H1 (cell line): ENCODE data around the gene CACNB4. TPM values are rescaled to one million over a fixed set of nuclear protein-coding genes. Genes with fewer than 3 reads are reported as not detected.

ENCODE experiments used
- CTCF ChIA-PET: fragments of 300-600 bp; sonication (Branson Sonifier 250); formaldehyde crosslinking; loops from one replicate; lab custom pipeline; 2021; ENCODE audit not compliant: partially characterized antibody; lab: Charles Lee
- POLR2A ChIA-PET: fragments of 300-600 bp; sonication (Branson Sonifier 250); formaldehyde crosslinking; loops from one replicate; lab custom pipeline; 2021; ENCODE audit warnings: inconsistent platforms; ENCODE audit not compliant: partially characterized antibody; lab: Charles Lee
- DNase-seq, 2 experiments: peaks; one replicate each; pipeline versions ENCODE4 v3.0.0 to v3.0.0-alpha.2; 2010 to 2022; ENCODE audit warnings: low spot score in 2 of 2, low read depth in 1 of 2, mixed read lengths in 1 of 2
- FAIRE-seq: peaks from 2 replicates; lab custom pipeline; 2011; peaks lifted over from hg19 to GRCh38; lab: Jason Lieb, UNC
- H2AFZ ChIP-seq: 2 replicates; pipeline ENCODE4 v1.8.1; 2012; ENCODE audit warnings: low read length, inconsistent platforms
- H2AK5ac ChIP-seq: 2 replicates; pipeline ENCODE4 v1.6.1; 2013; ENCODE audit warnings: low read depth, low read length
- H2BK120ac ChIP-seq: replicated peaks from 2 replicates; pipeline ENCODE3; 2013; ENCODE audit warnings: low read depth, low read length, inconsistent platforms
- H2BK12ac ChIP-seq: 2 replicates; pipeline ENCODE4 v1.6.1; 2013; ENCODE audit warnings: low read depth, low read length
- H2BK15ac ChIP-seq: 2 replicates; pipeline ENCODE4 v1.6.1; 2013; ENCODE audit warnings: low read length
- H2BK20ac ChIP-seq: 2 replicates; pipeline ENCODE4 v1.6.1; 2013; ENCODE audit warnings: low read length
- H2BK5ac ChIP-seq: 2 replicates; pipeline ENCODE4 v1.6.1; 2013; ENCODE audit warnings: low read depth, low read length
- H3K14ac ChIP-seq: 2 replicates; pipeline ENCODE4 v1.6.1; 2013; ENCODE audit warnings: inconsistent platforms; ENCODE audit not compliant: insufficient read length
- H3K18ac ChIP-seq: 2 replicates; pipeline ENCODE4 v1.6.1; 2013; ENCODE audit warnings: low read length; ENCODE audit errors: extremely low read depth
- H3K23ac ChIP-seq: 2 replicates; pipeline ENCODE4 v1.6.1; 2013; ENCODE audit warnings: inconsistent platforms; ENCODE audit not compliant: insufficient read length
- H3K23me2 ChIP-seq: 2 replicates; pipeline ENCODE4 v1.6.1; 2013; ENCODE audit warnings: low read depth, low read length
- H3K27ac ChIP-seq: 2 replicates; pipeline ENCODE4 v1.6.1; 2011; ENCODE audit warnings: low read depth, low read length, inconsistent platforms
- H3K27me3 ChIP-seq, 4 experiments: replicated peaks in 1 of 4; 1 replicate in 1 of 4; 2 replicates in 3 of 4; pipeline versions ENCODE4 v1.6.1 to v1.8.1; 2011 to 2013; ENCODE audit warnings: low read length in 3 of 4, mild to moderate bottlenecking in 3 of 4, inconsistent platforms in 2 of 4, mixed read lengths in 2 of 4, moderate library complexity in 1 of 4; ENCODE audit not compliant: control insufficient read depth in 3 of 4, insufficient read depth in 3 of 4; ENCODE audit errors: extremely low read depth in 1 of 4
- H3K36me3 ChIP-seq, 4 experiments: 2 replicates each; pipeline versions ENCODE4 v1.6.1 to v1.8.1; 2011 to 2013; ENCODE audit warnings: mild to moderate bottlenecking in 4 of 4, low read length in 3 of 4, moderate library complexity in 2 of 4, control low read depth in 1 of 4, inconsistent platforms in 1 of 4; ENCODE audit not compliant: insufficient read depth in 4 of 4, control insufficient read depth in 2 of 4
- H3K4ac ChIP-seq: replicated peaks from 2 replicates; pipeline ENCODE3; 2013; ENCODE audit warnings: low read length, low read depth, mixed read lengths, inconsistent platforms; ENCODE audit not compliant: insufficient read length
- H3K4me1 ChIP-seq, 4 experiments: replicated peaks in 1 of 4; 1 replicate in 1 of 4; 2 replicates in 3 of 4; pipeline versions ENCODE4 v1.6.1 to v1.8.1; 2011 to 2013; ENCODE audit warnings: low read length in 3 of 4, inconsistent platforms in 2 of 4, mixed read lengths in 1 of 4; ENCODE audit not compliant: insufficient read depth in 4 of 4, control insufficient read depth in 3 of 4
- H3K4me2 ChIP-seq, 2 experiments: 2 replicates each; pipeline versions ENCODE4 v1.6.1 to v1.8.1; 2011 to 2013; ENCODE audit warnings: low read depth in 2 of 2, low read length in 2 of 2, control low read depth in 1 of 2, inconsistent platforms in 1 of 2, mild to moderate bottlenecking in 1 of 2; ENCODE audit not compliant: insufficient read depth in 1 of 2
- H3K4me3 ChIP-seq, 4 experiments: fragments of 200-600, 300-600 bp in 1 of 4; sonication (generic), shearing (Covaris generic), sonication (Bioruptor Twin) in 1 of 4; 2 replicates each; pipeline versions ENCODE4 v1.5.1 to v1.8.1; 2011 to 2016; ENCODE audit warnings: low read length in 4 of 4, low read depth in 3 of 4, control low read depth in 2 of 4, inconsistent platforms in 2 of 4, mild to moderate bottlenecking in 2 of 4, mixed read lengths in 1 of 4, moderate library complexity in 1 of 4; ENCODE audit not compliant: insufficient read depth in 2 of 4; ENCODE audit errors: extremely low read depth in 1 of 4
- H3K56ac ChIP-seq: replicated peaks from 2 replicates; pipeline ENCODE3; 2013; ENCODE audit warnings: low read depth, mild to moderate bottlenecking, mixed read lengths, low read length, inconsistent platforms; ENCODE audit not compliant: insufficient read length
- H3K79me1 ChIP-seq: 2 replicates; pipeline ENCODE4 v1.6.1; 2013; ENCODE audit warnings: low read depth, low read length, control low read depth
- H3K79me2 ChIP-seq, 2 experiments: 2 replicates each; pipeline versions ENCODE4 v1.6.1 to v1.8.1; 2012 to 2013; ENCODE audit warnings: low read length in 2 of 2, mild to moderate bottlenecking in 2 of 2, inconsistent platforms in 1 of 2; ENCODE audit not compliant: insufficient read depth in 2 of 2, control insufficient read depth in 1 of 2
- H3K9ac ChIP-seq, 4 experiments: replicated peaks in 1 of 4; 1 replicate in 1 of 4; 2 replicates in 3 of 4; pipeline versions ENCODE4 v1.6.1 to v1.8.1; 2011 to 2013; ENCODE audit warnings: low read depth in 3 of 4, low read length in 3 of 4, control low read depth in 2 of 4, mild to moderate bottlenecking in 2 of 4, moderate library complexity in 2 of 4, inconsistent platforms in 1 of 4; ENCODE audit errors: extremely low read depth in 1 of 4
- H3K9me3 ChIP-seq, 2 experiments: 2 replicates each; pipeline versions ENCODE4 v1.6.1 to v1.8.1; 2012 to 2013; ENCODE audit warnings: mild to moderate bottlenecking in 2 of 2, moderate library complexity in 2 of 2, control low read depth in 1 of 2, inconsistent platforms in 1 of 2, low read depth in 1 of 2, low read length in 1 of 2, mixed read lengths in 1 of 2; ENCODE audit not compliant: insufficient read depth in 2 of 2
- H4K20me1 ChIP-seq, 2 experiments: replicated peaks in 1 of 2; 2 replicates each; pipeline versions ENCODE3 to v1.8.1; 2011 to 2013; ENCODE audit warnings: inconsistent platforms in 2 of 2, low read length in 2 of 2, mild to moderate bottlenecking in 1 of 2; ENCODE audit not compliant: insufficient read depth in 2 of 2, control insufficient read depth in 1 of 2
- H4K5ac ChIP-seq: 2 replicates; pipeline ENCODE4 v1.6.1; 2013; ENCODE audit warnings: low read length, low read depth, mixed read lengths, inconsistent platforms; ENCODE audit not compliant: insufficient read length
- H4K8ac ChIP-seq: 2 replicates; pipeline ENCODE4 v1.8.0; 2013; ENCODE audit warnings: mild to moderate bottlenecking, moderate library complexity, low read length, inconsistent platforms; ENCODE audit not compliant: insufficient read depth; ENCODE audit errors: extremely low read depth
- H4K91ac ChIP-seq: replicated peaks from 2 replicates; pipeline ENCODE3; 2013; ENCODE audit warnings: low read length, mixed read lengths, inconsistent platforms; ENCODE audit not compliant: insufficient read length
- CHD1 ChIP-seq: IDR thresholded peaks from 2 replicates; pipeline ENCODE4 v1.6.1; 2012; ENCODE audit warnings: low read depth, low read length, improper control_type of control experiment
- EGR1 ChIP-seq: IDR thresholded peaks from 2 replicates; pipeline ENCODE4 v1.6.1; 2011; ENCODE audit warnings: low read depth, low read length, borderline replicate concordance
- POU5F1 ChIP-seq: IDR thresholded peaks from 2 replicates; pipeline ENCODE4 v1.6.1; 2011; ENCODE audit warnings: low read depth, mild to moderate bottlenecking, low read length, moderate library complexity
- WGBS, 2 experiments: shearing (Covaris generic) in 1 of 2; methylation state at CpG; one replicate each; pipeline versions ENCODE4 v1.1.6 to v1.1.7; 2013 to 2015; ENCODE audit warnings: low lambda C conversion rate in 2 of 2, mixed read lengths in 2 of 2, inconsistent platforms in 1 of 2, low coverage in 1 of 2, missing lambda C conversion rate in 1 of 2; ENCODE audit not compliant: insufficient replicate concordance in 2 of 2, insufficient coverage in 1 of 2, insufficient read length in 1 of 2; ENCODE audit errors: extremely low coverage in 1 of 2, missing lambda C conversion rate in 1 of 2; 5-methylcytosine and 5-hydroxymethylcytosine counted together
- polyA plus RNA-seq, 7 experiments: library from polyadenylated mRNA; depleted of rRNA in 3 of 7; stranded (reverse) in 5 of 7; unstranded in 2 of 7; fragments of >200 nt in 5 of 7; fragments of 200-250 nt in 2 of 7; gene quantifications; 1 replicate in 5 of 7; 2 replicates in 1 of 7; 4 replicates in 1 of 7; pipeline versions ENCODE4 v1.2.1 to v1.2.3, GENCODE V29; 2011 to 2013; ENCODE audit warnings: missing spikeins in 2 of 7, mixed read lengths in 2 of 7
- total RNA-seq: library from RNA; stranded (reverse); fragmentation: NEBNext Ultra II Directional; extraction: Animal tissue kit (Norgen Biotek cat#: 25700); gene quantifications from 2 replicates; pipeline ENCODE4 v1.2.1, GENCODE V29; 2021

Gene CACNB4
- total and polyA plus RNA-seq, 2 of the 8 experiments (the other 6 are each of a cell fraction or from before 2014, with no cell fraction given) = 2.0 to 4.0 TPM

GRCh38 chr2:151855111-151855510 is 243.7 kb downstream of the CACNB4 start:
- Histone ChIP-seq H4K91ac (no peak overlapping the region), H2BK120ac (no peak overlapping the region), H3K36me3 (no peaks in the 10 kb centered on the region), H2AFZ (no peak overlapping the region), H3K14ac (no peak overlapping the region), H3K4ac (no peak overlapping the region), H3K56ac (no peak overlapping the region), H2AK5ac (no peak overlapping the region), H3K23me2 (no peaks in the 10 kb centered on the region), H3K23ac (no peak overlapping the region), H3K9me3 (no peaks in the 10 kb centered on the region), H4K5ac (no peak overlapping the region), H3K4me2 (no peak overlapping the region), H3K9ac (no peak overlapping the region), H2BK5ac (no peak overlapping the region), H2BK12ac (no peak overlapping the region), H3K18ac (no peak overlapping the region), H3K79me1 (no peaks in the 10 kb centered on the region), H4K20me1 (no peaks in the 10 kb centered on the region), H2BK20ac (no peak overlapping the region), H3K27ac (no peak overlapping the region), H3K27me3 (no peaks in the 10 kb centered on the region), H3K4me3 (no peak overlapping the region), H4K8ac (no peak overlapping the region), H3K4me1 (no peaks in the 10 kb centered on the region), H3K79me2 (no peaks in the 10 kb centered on the region), H2BK15ac (no peak overlapping the region)
- FAIRE-seq (no peak), DNase-seq (no peak)
- CTCF ChIA-PET = interaction anchor here (0.7 kb wide), 1 partner anchor 17 kb away, joined by 3 read pairs; no protein-coding TSS in a partner anchor
- POLR2A ChIA-PET = no interaction called here
- TF ChIP-seq CHD1 = no peak
- no peak for TF ChIP-seq POU5F1
- no peak for TF ChIP-seq EGR1
- 83% methylated on average over 3 of the region's 3 CpGs; no CpG with 5 or more reads in 1 of the 2 experiments for WGBS, 2 experiments
